IMR-90 (cell line): ENCODE measurements around the gene VAMP8. TPM values are rescaled to one million over a fixed set of nuclear protein-coding genes. Genes with fewer than 3 reads are reported as not detected.

ENCODE experiments used
- ATAC-seq: fragments of 200-7000 bp; cut with Tn5 transposase; 2 replicates; pipeline ENCODE4 v1.9.1; 2020; ENCODE audit warnings: low read depth, mild to moderate bottlenecking, moderate library complexity
- BruUV-seq: library from RNA; stranded (reverse); fragments of 400-500 nt; replicated peaks from 2 replicates; lab custom pipeline; 2021; lab: Mats Ljungman, UMichigan
- CTCF ChIA-PET: fragments of 300-600 bp; formaldehyde crosslinking; extraction: SDS; loops from one replicate; lab custom pipeline; 2021; ENCODE audit warnings: antibody characterized with exemption; lab: Yijun Ruan, JAX
- POLR2A ChIA-PET: fragments of 300-600 bp; sonication (Branson Sonifier 250); formaldehyde crosslinking; loops from one replicate; lab custom pipeline; 2022; ENCODE audit warnings: antibody characterized with exemption; ENCODE audit not compliant: unreplicated experiment; lab: Charles Lee
- DNase-seq: peaks from one replicate; pipeline ENCODE4 v3.0.0; 2013
- H2AFZ ChIP-seq: replicated peaks from 2 replicates; pipeline ENCODE3; 2013; ENCODE audit warnings: low read length, mild to moderate bottlenecking; ENCODE audit not compliant: poor library complexity
- H2AK5ac ChIP-seq: 2 replicates; pipeline ENCODE4 v1.6.1; 2013; ENCODE audit warnings: low read depth, low read length, inconsistent platforms
- H2AK9ac ChIP-seq: replicated peaks from 2 replicates; pipeline ENCODE3; 2013; ENCODE audit warnings: mild to moderate bottlenecking, low read depth, low read length, moderate library complexity; ENCODE audit not compliant: poor library complexity
- H2BK120ac ChIP-seq: 2 replicates; pipeline ENCODE4 v1.6.1; 2013; ENCODE audit warnings: low read depth, low read length, inconsistent platforms
- H2BK15ac ChIP-seq: 3 replicates; pipeline ENCODE4 v1.6.1; 2013; ENCODE audit warnings: low read depth, low read length, inconsistent platforms
- H2BK20ac ChIP-seq: 2 replicates; pipeline ENCODE4 v1.6.1; 2013; ENCODE audit warnings: low read depth, mild to moderate bottlenecking, inconsistent platforms, low read length, moderate library complexity
- H2BK5ac ChIP-seq: 2 replicates; pipeline ENCODE4 v1.6.1; 2013; ENCODE audit warnings: mild to moderate bottlenecking, low read depth, low read length, inconsistent platforms; ENCODE audit not compliant: poor library complexity, severe bottlenecking
- H3K14ac ChIP-seq: replicated peaks from 2 replicates; pipeline ENCODE4 v1.6.1; 2013; ENCODE audit warnings: low read depth, low read length, inconsistent platforms
- H3K18ac ChIP-seq: 2 replicates; pipeline ENCODE4 v1.6.1; 2013; ENCODE audit warnings: low read depth, low read length, control low read depth
- H3K23ac ChIP-seq: 2 replicates; pipeline ENCODE4 v1.6.1; 2013; ENCODE audit warnings: low read depth, low read length, inconsistent platforms
- H3K27ac ChIP-seq: 2 replicates; pipeline ENCODE4 v1.5.1; 2013; ENCODE audit warnings: mild to moderate bottlenecking, control low read depth, low read length; ENCODE audit not compliant: insufficient read depth
- H3K27me3 ChIP-seq: 2 replicates; pipeline ENCODE4 v1.6.1; 2013; ENCODE audit warnings: low read length; ENCODE audit not compliant: control insufficient read depth, insufficient read depth
- H3K36me3 ChIP-seq: 2 replicates; pipeline ENCODE4 v1.6.1; 2013; ENCODE audit warnings: low read length, mixed read lengths; ENCODE audit not compliant: control insufficient read depth, insufficient read depth
- H3K4ac ChIP-seq: 2 replicates; pipeline ENCODE4 v1.6.1; 2013; ENCODE audit warnings: low read depth, low read length, inconsistent platforms
- H3K4me1 ChIP-seq: 2 replicates; pipeline ENCODE4 v1.6.1; 2013; ENCODE audit warnings: low read length, mixed read lengths; ENCODE audit not compliant: control insufficient read depth, insufficient read depth
- H3K4me2 ChIP-seq: 2 replicates; pipeline ENCODE4 v1.6.1; 2013; ENCODE audit warnings: low read depth, mild to moderate bottlenecking, control low read depth, low read length, moderate library complexity
- H3K4me3 ChIP-seq: 2 replicates; pipeline ENCODE4 v1.5.1; 2013; ENCODE audit warnings: low read depth, mild to moderate bottlenecking, control low read depth, low read length, moderate library complexity; ENCODE audit not compliant: insufficient read depth
- H3K56ac ChIP-seq: 2 replicates; pipeline ENCODE4 v1.6.1; 2013; ENCODE audit warnings: low read length, inconsistent platforms; ENCODE audit not compliant: insufficient read depth; ENCODE audit errors: extremely low read depth
- H3K79me1 ChIP-seq, 2 experiments: 2 replicates each; pipeline ENCODE4 v1.6.1; 2013; ENCODE audit warnings: low read length in 2 of 2, inconsistent platforms in 1 of 2, low read depth in 1 of 2
- H3K9ac ChIP-seq: 2 replicates; pipeline ENCODE4 v1.6.1; 2013; ENCODE audit warnings: low read depth, low read length, control low read depth
- H3K9me1 ChIP-seq: 2 replicates; pipeline ENCODE4 v1.6.1; 2013; ENCODE audit warnings: low read length, inconsistent platforms; ENCODE audit not compliant: insufficient read depth
- H3K9me3 ChIP-seq: 2 replicates; pipeline ENCODE4 v1.6.1; 2013; ENCODE audit warnings: low read length; ENCODE audit not compliant: control insufficient read depth, insufficient read depth
- H4K20me1 ChIP-seq: 2 replicates; pipeline ENCODE4 v1.6.1; 2013; ENCODE audit warnings: low read length, inconsistent platforms; ENCODE audit not compliant: insufficient read depth
- H4K5ac ChIP-seq: 2 replicates; pipeline ENCODE4 v1.6.1; 2013; ENCODE audit warnings: mild to moderate bottlenecking, low read depth, low read length, control low read depth
- H4K8ac ChIP-seq, 2 experiments: 2 replicates each; pipeline ENCODE4 v1.6.1; 2013; ENCODE audit warnings: low read depth in 2 of 2, low read length in 2 of 2, control low read depth in 1 of 2, inconsistent platforms in 1 of 2
- H4K91ac ChIP-seq: 2 replicates; pipeline ENCODE4 v1.6.1; 2013; ENCODE audit warnings: low read depth, low read length, inconsistent platforms; ENCODE audit not compliant: insufficient read depth
- CHD1 ChIP-seq: IDR thresholded peaks from 2 replicates; pipeline ENCODE4 v1.6.1; 2012; ENCODE audit warnings: low read depth, low read length, improper control_type of control experiment
- ELK1 ChIP-seq: fragments of 150-350 bp; IDR thresholded peaks from 2 replicates; pipeline ENCODE4 v1.6.1; 2016; ENCODE audit warnings: low read depth, mild to moderate bottlenecking, low read length, moderate library complexity, borderline replicate concordance
- FOS ChIP-seq: fragments of 150-350 bp; IDR thresholded peaks from 2 replicates; pipeline ENCODE4 v1.6.1; 2016; ENCODE audit warnings: low read depth, low read length
- MAFK ChIP-seq: IDR thresholded peaks from 2 replicates; pipeline ENCODE4 v1.6.1; 2012; ENCODE audit warnings: low read depth, low read length, improper control_type of control experiment
- MAZ ChIP-seq: IDR thresholded peaks from 2 replicates; pipeline ENCODE4 v1.6.1; 2012; ENCODE audit warnings: low read depth, mild to moderate bottlenecking, low read length, improper control_type of control experiment, moderate library complexity, borderline replicate concordance
- MXI1 ChIP-seq: IDR thresholded peaks from 2 replicates; pipeline ENCODE4 v1.6.1; 2012; ENCODE audit warnings: low read depth, mild to moderate bottlenecking, low read length, moderate library complexity, borderline replicate concordance
- POLR2A ChIP-seq: IDR thresholded peaks from 2 replicates; pipeline ENCODE4 v1.6.1; 2012; ENCODE audit warnings: mild to moderate bottlenecking, low read depth, low read length
- RCOR1 ChIP-seq: IDR thresholded peaks from 2 replicates; pipeline ENCODE4 v1.6.1; 2012; ENCODE audit warnings: mild to moderate bottlenecking, low read length, improper control_type of control experiment; ENCODE audit not compliant: insufficient replicate concordance
- RFX5 ChIP-seq: IDR thresholded peaks from 2 replicates; pipeline ENCODE4 v1.8.0; 2012; ENCODE audit warnings: low read depth, mild to moderate bottlenecking, low read length, moderate library complexity
- SMC3 ChIP-seq: fragments of 150-350 bp; IDR thresholded peaks from 2 replicates; pipeline ENCODE4 v1.6.1; 2016; ENCODE audit warnings: low read depth, mild to moderate bottlenecking, antibody characterized with exemption, low read length, moderate library complexity
- USF2 ChIP-seq: fragments of 150-350 bp; IDR thresholded peaks from 2 replicates; pipeline ENCODE4 v1.6.1; 2017; ENCODE audit warnings: mild to moderate bottlenecking, antibody characterized with exemption, low read length, low read depth
- dilution Hi-C: fragments of 300-500 bp; cut with HindIII; formaldehyde crosslinking; loops from one replicate; pipeline ENCODE4 v1.14.3; 2018; ENCODE audit warnings: low sequenced_read_pairs; ENCODE audit not compliant: unreplicated experiment
- in situ Hi-C: fragments of 300-500 bp; cut with MboI; formaldehyde crosslinking; loops from 3 replicates; pipeline ENCODE4 v1.14.3; 2019; ENCODE audit warnings: low sequenced_read_pairs, inconsistent platforms, mixed read lengths
- intact Hi-C: fragments of 100-400 bp; cut with micrococcal nuclease; formaldehyde crosslinking; loops from 2 replicates; pipeline ENCODE4 v1.10.0; 2022
- polyA plus RNA-seq, 3 experiments: library from polyadenylated mRNA; depleted of rRNA; stranded (reverse); fragments of >200 nt; gene quantifications; 2 replicates each; pipeline ENCODE4 v1.2.3, GENCODE V29; 2012; ENCODE audit warnings: low replicate concordance in 1 of 3
- total RNA-seq: library from RNA; depleted of rRNA; stranded (reverse); fragments of >200 nt; gene quantifications from 2 replicates; pipeline ENCODE4 v1.2.3, GENCODE V29; 2012

VAMP8 gene
- total and polyA plus RNA-seq, 2 of the 4 experiments (the other 2 are of a cell fraction), result 0.90 to 1.9 TPM

- no TSS peak for BruUV-seq
- TF ChIP-seq RFX5 (no peak), SMC3 (no peak), MXI1 (no peak), POLR2A (no peak), CHD1 (no peak), ELK1 (no peak), FOS (no peak), MAFK (no peak), MAZ (no peak), USF2 (no peak), RCOR1 (no peak)
- intact Hi-C loops, result no loop called here
- Histone ChIP-seq H3K23ac (no peak overlapping the region), H4K5ac (no peak overlapping the region), H3K27ac (no peak overlapping the region), H3K18ac (no peak overlapping the region), H2BK5ac (no peak overlapping the region), H3K9me3 (no peaks in the 10 kb centered on the region), H4K91ac (no peak overlapping the region), H3K36me3 (no peaks in the 10 kb centered on the region), H3K79me1 (no peaks in the 10 kb centered on the region), H3K9me1 (peaks cover 4% of the 10 kb centered on the region; the same call in 1 of the 2 replicates), H3K56ac (no peak overlapping the region), H3K4me3 (no peak overlapping the region), H2AK5ac (no peak overlapping the region), H3K4me1 (peaks cover 13% of the 10 kb centered on the region; the same call in 1 of the 2 replicates), H4K20me1 (no peaks in the 10 kb centered on the region), H4K8ac (no peak overlapping the region), H3K27me3 (no peaks in the 10 kb centered on the region; the same call in 1 of the 2 replicates), H2BK120ac (no peak overlapping the region), H3K14ac (no peak overlapping the region), H3K4ac (no peak overlapping the region), H3K4me2 (no peak overlapping the region), H2AK9ac (no peak overlapping the region), H2BK20ac (no peak overlapping the region), H3K9ac (no peak overlapping the region), H2BK15ac (no peak overlapping the region), H2AFZ (no peak overlapping the region)
- DNase-seq (no peak), ATAC-seq (no peak)
- in situ Hi-C loops, result no loop called here
- ChIA-PET CTCF (no interaction called here), POLR2A (no interaction called here)
- dilution Hi-C loops, result no loop called here
These were observed 49.6 kb upstream of the VAMP8 start for GRCh38 chr2:85527787-85528186.
